GM12878 (cell line): ENCODE results near the gene MIEN1. TPM values are rescaled to one million over a fixed set of nuclear protein-coding genes. Genes with fewer than 3 reads are reported as not detected.
A peak's percentile ranks its signal among the peaks of the same experiment; 100 is the strongest.

Experiments used
- CBX3 ChIP-seq: fragments of 200-600 bp; sonication (generic); IDR thresholded peaks from 2 replicates; pipeline ENCODE4 v1.6.1; 2016; ENCODE audit warnings: low read depth, borderline replicate concordance
- MYB ChIP-seq: fragments of 150-350 bp; IDR thresholded peaks from 2 replicates; pipeline ENCODE4 v1.6.1; 2014; ENCODE audit warnings: mild to moderate bottlenecking, low read depth, low read length, borderline replicate concordance
- NFYA ChIP-seq: IDR thresholded peaks from 2 replicates; pipeline ENCODE4 v1.6.1; 2011; ENCODE audit warnings: low read depth, mild to moderate bottlenecking, low read length, improper control_type of control experiment, borderline replicate concordance
- POLR2AphosphoS2 ChIP-seq: IDR thresholded peaks from 2 replicates; pipeline ENCODE4 v1.6.1; 2011; ENCODE audit warnings: low read depth, mild to moderate bottlenecking, low read length, improper control_type of control experiment, moderate library complexity
- RCOR1 ChIP-seq: conservative IDR thresholded peaks from 2 replicates; pipeline ENCODE4 v1.6.1; 2012; ENCODE audit warnings: low read depth, low read length, improper control_type of control experiment
- RELA ChIP-seq: fragments of 450-650 bp; IDR thresholded peaks from 2 replicates; pipeline ENCODE4 v1.8.0; 2014; ENCODE audit warnings: borderline replicate concordance; ENCODE audit not compliant: partially characterized antibody
- ZNF217 ChIP-seq: fragments of 450-650 bp; IDR thresholded peaks from 2 replicates; pipeline ENCODE4 v1.6.1; 2017; ENCODE audit warnings: antibody characterized with exemption, mild to moderate bottlenecking
- ZNF622 ChIP-seq: fragments of 450-650 bp; IDR thresholded peaks from 2 replicates; pipeline ENCODE4 v1.6.1; 2017; ENCODE audit warnings: mild to moderate bottlenecking, inconsistent platforms
- polyA plus RNA-seq, 11 experiments: library from polyadenylated mRNA; depleted of rRNA in 4 of 11; unstranded in 6 of 11; stranded (reverse) in 5 of 11; fragments of >200 nt; fragmentation: Nextera tagmentation in 4 of 11; fragmentation: Illumina TruSeq in 1 of 11; extraction: Ambion mirVana in 4 of 11; extraction: Trizol in 1 of 11; gene quantifications; 1 replicate in 1 of 11; 2 replicates in 10 of 11; pipeline versions ENCODE4 v1.2.1 to v1.2.3, GENCODE V29; 2011 to 2016; ENCODE audit warnings: inconsistent platforms in 2 of 11, missing spikeins in 2 of 11, low read depth in 1 of 11
- total RNA-seq, 4 experiments: library from RNA; depleted of rRNA in 3 of 4; stranded (reverse); fragments of >200 nt in 3 of 4; fragmentation: Illumina TruSeq in 1 of 4; extraction: Trizol in 1 of 4; gene quantifications; 2 replicates each; pipeline versions ENCODE4 v1.2.1 to v1.2.3, GENCODE V29; 2013 to 2021
- TF ChIP-seq, protein P1 (sequence below): IDR thresholded peaks from 2 replicates; pipeline ENCODE4 v1.6.1; 2011; ENCODE audit warnings: borderline replicate concordance, low read depth, mild to moderate bottlenecking, moderate library complexity, mixed read lengths, low read length; ENCODE audit not compliant: insufficient read depth; ENCODE audit errors: extremely low read length
- TF ChIP-seq, protein P2 (sequence below): fragments of 450-650 bp; IDR thresholded peaks from 2 replicates; pipeline ENCODE4 v1.6.1; 2014; ENCODE audit warnings: mild to moderate bottlenecking
- TF ChIP-seq, protein P3 (sequence below): fragments of 450-650 bp; IDR thresholded peaks from 2 replicates; pipeline ENCODE4 v1.6.1; 2016; ENCODE audit warnings: mild to moderate bottlenecking, moderate library complexity, borderline replicate concordance
- TF ChIP-seq, protein P4 (sequence below): fragments of 450-650 bp; formaldehyde crosslinking; IDR thresholded peaks from 2 replicates; pipeline ENCODE4 v1.4.0; 2020; ENCODE audit warnings: mild to moderate bottlenecking, moderate library complexity
- TF ChIP-seq, protein P5 (sequence below): IDR thresholded peaks from 2 replicates; pipeline ENCODE4 v1.6.1; 2011; ENCODE audit warnings: mild to moderate bottlenecking, low read depth, low read length, moderate library complexity; ENCODE audit not compliant: insufficient replicate concordance
- TF ChIP-seq, protein P6 (sequence below): fragments of 450-650 bp; IDR thresholded peaks from 2 replicates; pipeline ENCODE4 v1.6.1; 2017; ENCODE audit warnings: mild to moderate bottlenecking, low read depth, inconsistent platforms; ENCODE audit not compliant: poor library complexity, severe bottlenecking

Gene MIEN1
- total and polyA plus RNA-seq, 10 of the 15 experiments (the other 5 are each of a cell fraction or from before 2014, with no cell fraction given), result 24.9 to 89.1 (median 47.7) TPM

DNA sequence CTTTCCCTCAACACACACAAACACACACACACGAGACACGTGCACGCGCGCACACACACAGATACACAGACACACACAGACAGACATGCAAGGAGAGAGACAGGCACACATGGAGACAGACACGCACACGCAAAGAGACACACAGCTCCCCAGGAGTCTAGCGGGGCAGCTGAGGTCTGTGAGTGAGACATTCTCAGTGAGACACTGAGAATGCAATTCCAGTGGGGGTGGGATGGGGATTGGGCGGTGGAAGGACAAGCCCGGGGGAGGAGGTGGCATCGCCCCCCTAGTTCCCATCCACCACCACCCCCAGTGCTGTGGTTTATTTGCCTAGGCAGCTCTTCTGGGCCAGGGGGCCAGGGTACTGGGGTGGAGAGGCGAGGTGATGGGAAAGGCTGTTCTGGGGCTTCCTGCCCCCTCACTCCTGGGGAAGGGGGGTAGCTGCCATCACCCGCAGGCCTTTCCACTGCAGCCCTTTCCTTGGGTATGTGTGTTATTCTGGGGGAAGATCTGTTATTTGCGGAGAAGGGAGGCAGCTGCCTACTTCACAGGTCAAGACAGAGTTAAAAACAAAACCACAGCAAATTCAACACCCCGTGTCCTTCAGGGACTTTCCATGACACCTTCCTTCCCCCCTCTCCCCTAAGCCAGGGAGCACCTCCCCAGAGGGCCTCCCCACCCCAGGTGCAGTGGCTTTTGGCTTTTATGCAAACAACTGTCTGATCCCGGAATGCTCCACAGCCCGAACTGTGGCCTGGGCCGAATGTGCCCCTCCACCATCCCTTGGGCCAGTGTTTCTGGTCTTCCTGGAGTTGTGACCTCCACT lies 25.4 kb upstream of the MIEN1 start (continued):
- TF ChIP-seq RCOR1, result no peak
- TF ChIP-seq, protein P1, sequence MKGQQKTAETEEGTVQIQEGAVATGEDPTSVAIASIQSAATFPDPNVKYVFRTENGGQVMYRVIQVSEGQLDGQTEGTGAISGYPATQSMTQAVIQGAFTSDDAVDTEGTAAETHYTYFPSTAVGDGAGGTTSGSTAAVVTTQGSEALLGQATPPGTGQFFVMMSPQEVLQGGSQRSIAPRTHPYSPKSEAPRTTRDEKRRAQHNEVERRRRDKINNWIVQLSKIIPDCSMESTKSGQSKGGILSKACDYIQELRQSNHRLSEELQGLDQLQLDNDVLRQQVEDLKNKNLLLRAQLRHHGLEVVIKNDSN, result no peak
- TF ChIP-seq, protein P2, sequence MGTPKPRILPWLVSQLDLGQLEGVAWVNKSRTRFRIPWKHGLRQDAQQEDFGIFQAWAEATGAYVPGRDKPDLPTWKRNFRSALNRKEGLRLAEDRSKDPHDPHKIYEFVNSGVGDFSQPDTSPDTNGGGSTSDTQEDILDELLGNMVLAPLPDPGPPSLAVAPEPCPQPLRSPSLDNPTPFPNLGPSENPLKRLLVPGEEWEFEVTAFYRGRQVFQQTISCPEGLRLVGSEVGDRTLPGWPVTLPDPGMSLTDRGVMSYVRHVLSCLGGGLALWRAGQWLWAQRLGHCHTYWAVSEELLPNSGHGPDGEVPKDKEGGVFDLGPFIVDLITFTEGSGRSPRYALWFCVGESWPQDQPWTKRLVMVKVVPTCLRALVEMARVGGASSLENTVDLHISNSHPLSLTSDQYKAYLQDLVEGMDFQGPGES, result no peak
- no peak for TF ChIP-seq MYB
- TF ChIP-seq POLR2AphosphoS2, result 0 out of 2 replicates have a peak, but pooled peaks have one; percentile 32
- TF ChIP-seq NFYA, result no peak
- TF ChIP-seq, protein P3, sequence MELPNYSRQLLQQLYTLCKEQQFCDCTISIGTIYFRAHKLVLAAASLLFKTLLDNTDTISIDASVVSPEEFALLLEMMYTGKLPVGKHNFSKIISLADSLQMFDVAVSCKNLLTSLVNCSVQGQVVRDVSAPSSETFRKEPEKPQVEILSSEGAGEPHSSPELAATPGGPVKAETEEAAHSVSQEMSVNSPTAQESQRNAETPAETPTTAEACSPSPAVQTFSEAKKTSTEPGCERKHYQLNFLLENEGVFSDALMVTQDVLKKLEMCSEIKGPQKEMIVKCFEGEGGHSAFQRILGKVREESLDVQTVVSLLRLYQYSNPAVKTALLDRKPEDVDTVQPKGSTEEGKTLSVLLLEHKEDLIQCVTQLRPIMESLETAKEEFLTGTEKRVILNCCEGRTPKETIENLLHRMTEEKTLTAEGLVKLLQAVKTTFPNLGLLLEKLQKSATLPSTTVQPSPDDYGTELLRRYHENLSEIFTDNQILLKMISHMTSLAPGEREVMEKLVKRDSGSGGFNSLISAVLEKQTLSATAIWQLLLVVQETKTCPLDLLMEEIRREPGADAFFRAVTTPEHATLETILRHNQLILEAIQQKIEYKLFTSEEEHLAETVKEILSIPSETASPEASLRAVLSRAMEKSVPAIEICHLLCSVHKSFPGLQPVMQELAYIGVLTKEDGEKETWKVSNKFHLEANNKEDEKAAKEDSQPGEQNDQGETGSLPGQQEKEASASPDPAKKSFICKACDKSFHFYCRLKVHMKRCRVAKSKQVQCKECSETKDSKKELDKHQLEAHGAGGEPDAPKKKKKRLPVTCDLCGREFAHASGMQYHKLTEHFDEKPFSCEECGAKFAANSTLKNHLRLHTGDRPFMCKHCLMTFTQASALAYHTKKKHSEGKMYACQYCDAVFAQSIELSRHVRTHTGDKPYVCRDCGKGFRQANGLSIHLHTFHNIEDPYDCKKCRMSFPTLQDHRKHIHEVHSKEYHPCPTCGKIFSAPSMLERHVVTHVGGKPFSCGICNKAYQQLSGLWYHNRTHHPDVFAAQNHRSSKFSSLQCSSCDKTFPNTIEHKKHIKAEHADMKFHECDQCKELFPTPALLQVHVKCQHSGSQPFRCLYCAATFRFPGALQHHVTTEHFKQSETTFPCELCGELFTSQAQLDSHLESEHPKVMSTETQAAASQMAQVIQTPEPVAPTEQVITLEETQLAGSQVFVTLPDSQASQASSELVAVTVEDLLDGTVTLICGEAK, result no peak
- TF ChIP-seq, protein P4, sequence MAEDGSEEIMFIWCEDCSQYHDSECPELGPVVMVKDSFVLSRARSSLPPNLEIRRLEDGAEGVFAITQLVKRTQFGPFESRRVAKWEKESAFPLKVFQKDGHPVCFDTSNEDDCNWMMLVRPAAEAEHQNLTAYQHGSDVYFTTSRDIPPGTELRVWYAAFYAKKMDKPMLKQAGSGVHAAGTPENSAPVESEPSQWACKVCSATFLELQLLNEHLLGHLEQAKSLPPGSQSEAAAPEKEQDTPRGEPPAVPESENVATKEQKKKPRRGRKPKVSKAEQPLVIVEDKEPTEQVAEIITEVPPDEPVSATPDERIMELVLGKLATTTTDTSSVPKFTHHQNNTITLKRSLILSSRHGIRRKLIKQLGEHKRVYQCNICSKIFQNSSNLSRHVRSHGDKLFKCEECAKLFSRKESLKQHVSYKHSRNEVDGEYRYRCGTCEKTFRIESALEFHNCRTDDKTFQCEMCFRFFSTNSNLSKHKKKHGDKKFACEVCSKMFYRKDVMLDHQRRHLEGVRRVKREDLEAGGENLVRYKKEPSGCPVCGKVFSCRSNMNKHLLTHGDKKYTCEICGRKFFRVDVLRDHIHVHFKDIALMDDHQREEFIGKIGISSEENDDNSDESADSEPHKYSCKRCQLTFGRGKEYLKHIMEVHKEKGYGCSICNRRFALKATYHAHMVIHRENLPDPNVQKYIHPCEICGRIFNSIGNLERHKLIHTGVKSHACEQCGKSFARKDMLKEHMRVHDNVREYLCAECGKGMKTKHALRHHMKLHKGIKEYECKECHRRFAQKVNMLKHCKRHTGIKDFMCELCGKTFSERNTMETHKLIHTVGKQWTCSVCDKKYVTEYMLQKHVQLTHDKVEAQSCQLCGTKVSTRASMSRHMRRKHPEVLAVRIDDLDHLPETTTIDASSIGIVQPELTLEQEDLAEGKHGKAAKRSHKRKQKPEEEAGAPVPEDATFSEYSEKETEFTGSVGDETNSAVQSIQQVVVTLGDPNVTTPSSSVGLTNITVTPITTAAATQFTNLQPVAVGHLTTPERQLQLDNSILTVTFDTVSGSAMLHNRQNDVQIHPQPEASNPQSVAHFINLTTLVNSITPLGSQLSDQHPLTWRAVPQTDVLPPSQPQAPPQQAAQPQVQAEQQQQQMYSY, result no peak
- TF ChIP-seq, protein P5, sequence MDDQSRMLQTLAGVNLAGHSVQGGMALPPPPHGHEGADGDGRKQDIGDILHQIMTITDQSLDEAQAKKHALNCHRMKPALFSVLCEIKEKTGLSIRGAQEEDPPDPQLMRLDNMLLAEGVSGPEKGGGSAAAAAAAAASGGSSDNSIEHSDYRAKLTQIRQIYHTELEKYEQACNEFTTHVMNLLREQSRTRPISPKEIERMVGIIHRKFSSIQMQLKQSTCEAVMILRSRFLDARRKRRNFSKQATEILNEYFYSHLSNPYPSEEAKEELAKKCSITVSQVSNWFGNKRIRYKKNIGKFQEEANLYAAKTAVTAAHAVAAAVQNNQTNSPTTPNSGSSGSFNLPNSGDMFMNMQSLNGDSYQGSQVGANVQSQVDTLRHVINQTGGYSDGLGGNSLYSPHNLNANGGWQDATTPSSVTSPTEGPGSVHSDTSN, result no peak
- TF ChIP-seq RELA, result peak; percentile 95
- TF ChIP-seq ZNF622, result no peak
- TF ChIP-seq CBX3, result no peak
- TF ChIP-seq, protein P6, sequence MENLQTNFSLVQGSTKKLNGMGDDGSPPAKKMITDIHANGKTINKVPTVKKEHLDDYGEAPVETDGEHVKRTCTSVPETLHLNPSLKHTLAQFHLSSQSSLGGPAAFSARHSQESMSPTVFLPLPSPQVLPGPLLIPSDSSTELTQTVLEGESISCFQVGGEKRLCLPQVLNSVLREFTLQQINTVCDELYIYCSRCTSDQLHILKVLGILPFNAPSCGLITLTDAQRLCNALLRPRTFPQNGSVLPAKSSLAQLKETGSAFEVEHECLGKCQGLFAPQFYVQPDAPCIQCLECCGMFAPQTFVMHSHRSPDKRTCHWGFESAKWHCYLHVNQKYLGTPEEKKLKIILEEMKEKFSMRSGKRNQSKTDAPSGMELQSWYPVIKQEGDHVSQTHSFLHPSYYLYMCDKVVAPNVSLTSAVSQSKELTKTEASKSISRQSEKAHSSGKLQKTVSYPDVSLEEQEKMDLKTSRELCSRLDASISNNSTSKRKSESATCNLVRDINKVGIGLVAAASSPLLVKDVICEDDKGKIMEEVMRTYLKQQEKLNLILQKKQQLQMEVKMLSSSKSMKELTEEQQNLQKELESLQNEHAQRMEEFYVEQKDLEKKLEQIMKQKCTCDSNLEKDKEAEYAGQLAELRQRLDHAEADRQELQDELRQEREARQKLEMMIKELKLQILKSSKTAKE, result peak; percentile 92
- no peak for TF ChIP-seq ZNF217
